K562 (cell line): ENCODE measurements around the gene SETD7. TPM values are rescaled to one million over a fixed set of nuclear protein-coding genes. Genes with fewer than 3 reads are reported as not detected.

Experiments
- ATAC-seq: fragments of 200-7000 bp; cut with Tn5 transposase; 3 replicates; pipeline ENCODE4 v1.9.1; 2020; ENCODE audit warnings: moderate library complexity
- BruUV-seq: library from RNA; stranded (reverse); fragments of 400-500 nt; replicated peaks from 2 replicates; lab custom pipeline; 2021; lab: Mats Ljungman, UMichigan
- CTCF ChIA-PET: fragments of 300-600 bp; formaldehyde crosslinking; extraction: SDS; loops from one replicate; lab custom pipeline; 2021; ENCODE audit warnings: low intra/inter-chr PET ratio; lab: Yijun Ruan, JAX
- POLR2A ChIA-PET: fragments of 300-600, 350-650 bp; sonication (Branson Sonifier 250); formaldehyde crosslinking; extraction: SDS; loops from one replicate; lab custom pipeline; 2021; ENCODE audit warnings: antibody characterized with exemption, inconsistent platforms; lab: Yijun Ruan, JAX
- DNase-seq, 4 experiments: peaks; one replicate each; pipeline versions ENCODE4 v3.0.0 to v3.0.0-alpha.2; 2011 to 2018; ENCODE audit warnings: low spot score in 3 of 4, mixed read lengths in 3 of 4; ENCODE audit errors: extremely low read depth in 1 of 4
- FAIRE-seq: peaks from 2 replicates; lab custom pipeline; 2011; peaks lifted over from hg19 to GRCh38; lab: Jason Lieb, UNC
- H2AFZ ChIP-seq: 2 replicates; pipeline ENCODE4 v1.6.0; 2011; ENCODE audit warnings: low read depth, low read length, control low read depth, inconsistent platforms
- H3K27ac ChIP-seq: fragments of 200-600 bp; 3 replicates; pipeline ENCODE4 v1.8.0; 2011; ENCODE audit warnings: low read depth, mild to moderate bottlenecking, control low read depth, inconsistent platforms, low read length, moderate library complexity, mixed read lengths; ENCODE audit errors: extremely low read depth
- H3K27me3 ChIP-seq, 2 experiments: fragments of 300-600 bp in 1 of 2; 2 replicates in 1 of 2; 3 replicates in 1 of 2; pipeline versions ENCODE4 v1.6.0 to v1.8.0; 2011; ENCODE audit warnings: inconsistent platforms in 2 of 2, low read length in 2 of 2, mild to moderate bottlenecking in 1 of 2, mixed read lengths in 1 of 2, moderate library complexity in 1 of 2; ENCODE audit not compliant: control insufficient read depth in 2 of 2, insufficient read depth in 2 of 2
- H3K36me3 ChIP-seq: fragments of 300-600 bp; 3 replicates; pipeline ENCODE4 v1.8.0; 2011; ENCODE audit warnings: mild to moderate bottlenecking, low read length, inconsistent platforms; ENCODE audit not compliant: control insufficient read depth, insufficient read depth
- H3K4me1 ChIP-seq, 2 experiments: fragments of 200-600 bp in 1 of 2; replicated peaks in 1 of 2; 2 replicates in 1 of 2; 3 replicates in 1 of 2; pipeline versions ENCODE4 v1.5.1 to v1.8.0; 2011; ENCODE audit warnings: inconsistent platforms in 2 of 2, low read length in 2 of 2, mild to moderate bottlenecking in 1 of 2, mixed read lengths in 1 of 2, moderate library complexity in 1 of 2; ENCODE audit not compliant: control insufficient read depth in 2 of 2, insufficient read depth in 2 of 2
- H3K4me2 ChIP-seq: 2 replicates; pipeline ENCODE4 v1.6.1; 2011; ENCODE audit warnings: low read length, control low read depth, inconsistent platforms, mixed read lengths; ENCODE audit not compliant: insufficient read depth
- H3K4me3 ChIP-seq: fragments of 200-600 bp; sonication (generic), shearing (Covaris generic); 2 replicates; pipeline ENCODE4 v1.5.1; 2016; ENCODE audit warnings: control low read depth, inconsistent platforms
- H3K79me2 ChIP-seq: fragments of 200-600 bp; 3 replicates; pipeline ENCODE4 v1.8.0; 2011; ENCODE audit warnings: low read length, inconsistent platforms; ENCODE audit not compliant: control insufficient read depth, insufficient read depth
- H3K9ac ChIP-seq, 2 experiments: 2 replicates each; pipeline versions ENCODE4 v1.6.0 to v1.6.1; 2011; ENCODE audit warnings: low read depth in 2 of 2, low read length in 2 of 2, control low read depth in 1 of 2, inconsistent platforms in 1 of 2, mild to moderate bottlenecking in 1 of 2, mixed read lengths in 1 of 2; ENCODE audit not compliant: insufficient read depth in 1 of 2
- H3K9me1 ChIP-seq: one replicate; pipeline ENCODE4 v1.6.0; 2011; ENCODE audit warnings: inconsistent platforms, mild to moderate bottlenecking, low read length, moderate library complexity; ENCODE audit not compliant: control insufficient read depth, insufficient read depth
- H3K9me3 ChIP-seq: replicated peaks from 2 replicates; pipeline ENCODE4 v1.5.1; 2011; ENCODE audit warnings: low read depth, low read length, inconsistent platforms; ENCODE audit not compliant: control insufficient read depth, insufficient read depth
- H4K20me1 ChIP-seq: replicated peaks from 2 replicates; pipeline ENCODE4 v1.6.1; 2011; ENCODE audit warnings: low read length, inconsistent platforms, mixed read lengths; ENCODE audit not compliant: control insufficient read depth, insufficient read depth
- CBX3 ChIP-seq, 2 experiments: IDR thresholded peaks; 1 replicate in 1 of 2; 2 replicates in 1 of 2; pipeline ENCODE4 v1.6.1; 2012; ENCODE audit warnings: inconsistent platforms in 2 of 2, low read length in 2 of 2, borderline replicate concordance in 1 of 2, control low read depth in 1 of 2
- HES1 ChIP-seq: fragments of 450-650 bp; IDR thresholded peaks from 2 replicates; pipeline ENCODE4 v1.6.1; 2016; ENCODE audit warnings: low read depth, mild to moderate bottlenecking, moderate library complexity
- MTF1 ChIP-seq: fragments of 250-450 bp; sonication (Bioruptor Pico); IDR thresholded peaks from 2 replicates; pipeline ENCODE4 v1.9.0; 2021; ENCODE audit warnings: moderate library complexity, mild to moderate bottlenecking, inconsistent platforms, borderline replicate concordance
- NFE2L1 ChIP-seq: fragments of 450-650 bp; IDR thresholded peaks from 2 replicates; pipeline ENCODE4 v1.6.1; 2016; ENCODE audit warnings: missing genetic modification characterization, low read depth, mild to moderate bottlenecking, missing compliant biosample characterization, moderate library complexity, borderline replicate concordance
- SMARCA4 ChIP-seq: fragments of 450-650 bp; IDR thresholded peaks from 2 replicates; pipeline ENCODE4 v1.6.1; 2016
- TARDBP ChIP-seq: fragments of 450-650 bp; IDR thresholded peaks from 2 replicates; pipeline ENCODE4 v1.6.1; 2016
- WGBS: fragments of 100-300 bp; shearing (Covaris generic); methylation state at CpG from one replicate; pipeline ENCODE4 v1.1.6; 2016; ENCODE audit warnings: low coverage, mixed read lengths; ENCODE audit not compliant: insufficient coverage; ENCODE audit errors: missing lambda C conversion rate; 5-methylcytosine and 5-hydroxymethylcytosine counted together
- in situ Hi-C: fragments of 300-500 bp; cut with MboI; formaldehyde crosslinking; loops from 4 replicates; pipeline ENCODE4 v1.15.0; 2018; ENCODE audit warnings: inconsistent platforms, mixed read lengths
- intact Hi-C: fragments of 100-400 bp; cut with micrococcal nuclease; formaldehyde crosslinking; loops from 2 replicates; pipeline ENCODE4 v1.14.2; 2022
- polyA plus RNA-seq, 8 experiments: library from polyadenylated mRNA; depleted of rRNA in 4 of 8; stranded (reverse) in 5 of 8; unstranded in 3 of 8; fragments of >200 nt; fragmentation: Nextera tagmentation in 2 of 8; fragmentation: Illumina TruSeq in 1 of 8; extraction: Ambion mirVana in 2 of 8; extraction: Trizol in 1 of 8; gene quantifications; 2 replicates each; pipeline versions ENCODE4 v1.2.1 to v1.2.3, GENCODE V29; 2011 to 2014; ENCODE audit warnings: inconsistent platforms in 1 of 8, missing spikeins in 1 of 8
- total RNA-seq, 7 experiments: library from RNA; depleted of rRNA in 6 of 7; stranded (reverse); fragments of >200 nt in 6 of 7; fragmentation: Illumina TruSeq in 2 of 7; extraction: Trizol in 2 of 7; gene quantifications; 2 replicates each; pipeline versions ENCODE4 v1.2.1 to v1.2.3, GENCODE V29; 2011 to 2021; ENCODE audit warnings: low replicate concordance in 1 of 7

The SETD7 gene
- total and polyA plus RNA-seq, 9 of the 15 experiments (the other 6 are each of a cell fraction or from before 2014, with no cell fraction given), result 0.37 to 2.4 (median 1.7) TPM

DNA sequence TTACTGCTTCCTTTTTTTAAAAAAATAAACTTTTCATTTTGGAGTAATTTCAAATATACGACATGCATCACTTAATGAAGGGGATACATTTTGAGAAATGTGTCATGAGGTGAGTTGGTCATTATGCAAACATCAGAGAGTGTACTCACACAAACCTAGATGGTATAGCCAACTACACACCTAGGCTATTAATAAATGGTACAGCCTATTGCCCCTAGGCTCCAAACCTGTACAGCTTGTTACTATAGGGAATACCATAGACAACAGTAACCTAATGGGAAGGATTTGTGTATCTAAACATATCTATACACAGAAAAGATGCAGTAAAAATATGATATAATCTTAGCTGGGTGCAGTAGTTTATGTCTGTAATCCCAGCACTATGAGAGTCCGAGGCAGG is 29.1 kb downstream of the SETD7 start:
- intact Hi-C loops, result no loop called here
- POLR2A ChIA-PET, result interaction anchor here (0.9 kb wide), 1 partner anchor 18 kb away, joined by 3 read pairs; no protein-coding TSS in a partner anchor
- TF ChIP-seq MTF1 (CRISPR knock-in tag) (no peak), CBX3 (IDR thresholded peaks at IDR 0.05; ENCODE audit: borderline replicate concordance in 1 of 2, low read length in 2 of 2) (no peak), NFE2L1 (tag) (no peak), HES1 (no peak), SMARCA4 (no peak), TARDBP (no peak)
- TF ChIP-seq, all 486 proteins: peak for 0

More for the DNA sequence above, 29.1 kb downstream of the SETD7 start:
- H4K20me1 ChIP-seq, result no peaks in the 10 kb centered on the region
- WGBS, result 13% methylated on average over 2 of the region's 2 CpGs
- H3K9ac ChIP-seq, result no peak overlapping the region
- no peak overlapping the region for H3K4me2 ChIP-seq
- H3K36me3 ChIP-seq, result no peaks in the 10 kb centered on the region
- DNase-seq (no peak), ATAC-seq (no peak), FAIRE-seq (no peak)
- in situ Hi-C loops, result loop anchor here (25.0 kb wide), 1 partner anchor 490 kb away; no protein-coding TSS in a partner anchor
- no peak overlapping the region for H3K27ac ChIP-seq
- CTCF ChIA-PET, result no interaction called here
- H3K9me3 ChIP-seq, result no peaks in the 10 kb centered on the region
- no peaks in the 10 kb centered on the region for H3K9me1 ChIP-seq
- H3K27me3 ChIP-seq, result peaks cover 0 to 8% of the 10 kb centered on the region in 2 experiments; a peak in 1 of 5 replicates
- BruUV-seq, result no TSS peak
- no peaks in the 10 kb centered on the region for H3K4me1 ChIP-seq
- H3K79me2 ChIP-seq, result no peaks in the 10 kb centered on the region
- no peak overlapping the region for H3K4me3 ChIP-seq
- H2AFZ ChIP-seq, result no peak overlapping the region
